Measurements from ENCODE around the gene PRPF4.

GRCh38 chr9:113290052-113290607 lies 14.7 kb downstream of the PRPF4 start:
- TF ChIP-seq CTCF (IDR thresholded peaks at IDR 0.05) (no peak), POLR2A (IDR thresholded peaks at IDR 0.05) (no peak), POLR2AphosphoS5 (IDR thresholded peaks at IDR 0.05) (no peak)
